SU-DHL-6 (cell line): ENCODE data around the gene CHMP1B.

Experiments
- EZH2phosphoT487 ChIP-seq: fragments of 200-600 bp; sonication (generic), shearing (Covaris generic); conservative IDR thresholded peaks from 2 replicates; pipeline ENCODE4 v1.6.1; 2018; ENCODE audit warnings: mild to moderate bottlenecking, antibody characterized with exemption, low read length, moderate library complexity, mixed read lengths
- TF ChIP-seq, protein P1 (sequence below): fragments of 200-600 bp; sonication (generic); IDR thresholded peaks from one replicate; pipeline ENCODE4 v1.5.1; 2017; ENCODE audit warnings: antibody characterized with exemption, mild to moderate bottlenecking, low read length, moderate library complexity; ENCODE audit not compliant: insufficient read depth, poor library complexity, severe bottlenecking

DNA sequence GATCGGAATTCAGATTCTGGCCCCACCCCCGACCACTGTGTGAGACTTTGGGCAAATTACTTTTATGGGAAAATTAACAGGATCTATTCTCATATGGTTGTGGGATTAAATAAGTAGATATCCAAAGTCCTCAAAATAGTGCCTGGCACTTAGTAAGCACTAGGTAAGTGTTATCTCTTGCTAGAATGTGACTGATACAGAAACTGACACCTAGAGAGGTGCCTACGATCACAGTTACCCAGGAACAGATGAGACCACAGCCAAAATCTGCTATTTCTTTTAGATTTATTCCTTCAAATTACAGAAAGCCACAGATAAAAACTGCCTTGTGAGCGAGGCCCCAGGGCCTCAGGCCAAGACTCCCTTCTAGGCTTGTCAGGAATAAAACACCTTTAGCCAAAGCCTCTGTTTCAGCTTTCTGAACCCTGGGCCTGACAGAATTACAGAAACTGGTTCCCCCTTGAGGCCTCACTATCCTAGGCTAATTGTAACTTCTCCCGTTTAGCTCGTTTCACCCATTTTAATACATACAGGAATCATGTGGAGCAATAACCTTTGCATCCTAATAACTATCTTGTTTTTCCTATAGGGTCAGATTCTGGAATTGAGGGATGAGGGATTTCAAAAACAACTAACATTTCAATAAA, 22.3 kb upstream of the CHMP1B start:
- TF ChIP-seq, protein P1, sequence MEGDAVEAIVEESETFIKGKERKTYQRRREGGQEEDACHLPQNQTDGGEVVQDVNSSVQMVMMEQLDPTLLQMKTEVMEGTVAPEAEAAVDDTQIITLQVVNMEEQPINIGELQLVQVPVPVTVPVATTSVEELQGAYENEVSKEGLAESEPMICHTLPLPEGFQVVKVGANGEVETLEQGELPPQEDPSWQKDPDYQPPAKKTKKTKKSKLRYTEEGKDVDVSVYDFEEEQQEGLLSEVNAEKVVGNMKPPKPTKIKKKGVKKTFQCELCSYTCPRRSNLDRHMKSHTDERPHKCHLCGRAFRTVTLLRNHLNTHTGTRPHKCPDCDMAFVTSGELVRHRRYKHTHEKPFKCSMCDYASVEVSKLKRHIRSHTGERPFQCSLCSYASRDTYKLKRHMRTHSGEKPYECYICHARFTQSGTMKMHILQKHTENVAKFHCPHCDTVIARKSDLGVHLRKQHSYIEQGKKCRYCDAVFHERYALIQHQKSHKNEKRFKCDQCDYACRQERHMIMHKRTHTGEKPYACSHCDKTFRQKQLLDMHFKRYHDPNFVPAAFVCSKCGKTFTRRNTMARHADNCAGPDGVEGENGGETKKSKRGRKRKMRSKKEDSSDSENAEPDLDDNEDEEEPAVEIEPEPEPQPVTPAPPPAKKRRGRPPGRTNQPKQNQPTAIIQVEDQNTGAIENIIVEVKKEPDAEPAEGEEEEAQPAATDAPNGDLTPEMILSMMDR, result no peak
- TF ChIP-seq EZH2phosphoT487, result no peak
